ENCODE results near the gene GNAO1. TPM values are rescaled to one million over a fixed set of nuclear protein-coding genes. Genes with fewer than 3 reads are reported as not detected.

GNAO1 gene
- polyA plus RNA-seq, 1 donor from 2014 or later = 31.5 TPM

GRCh38 chr16:56349086-56349415, 157.8 kb downstream of the GNAO1 start:
- Histone ChIP-seq H3K4me3 (ENCODE audit: low read length) (no peak overlapping the region), H3K79me2 (replicated peaks; ENCODE audit: insufficient read depth, low read length) (no peaks in the 10 kb centered on the region), H3K9ac (ENCODE audit: low read length) (no peak overlapping the region), H3F3A (ENCODE audit: insufficient read depth, low read length, poor library complexity, severe bottlenecking) (no peaks in the 10 kb centered on the region), H3K4me2 (ENCODE audit: low read length) (no peak overlapping the region), H3K9me2 (ENCODE audit: insufficient read depth, low read length) (no peaks in the 10 kb centered on the region), H3K27me3 (ENCODE audit: insufficient read depth, low read depth, low read length) (no peaks in the 10 kb centered on the region), H3K36me3 (ENCODE audit: insufficient read depth, low read length) (peaks cover 4% of the 10 kb centered on the region), H4K20me1 (ENCODE audit: insufficient read depth) (no peaks in the 10 kb centered on the region), H3K9me3 (ENCODE audit: low read length) (no peaks in the 10 kb centered on the region), H3K27ac (ENCODE audit: low read length) (no peak overlapping the region), H2AFZ (ENCODE audit: low read depth, low read length) (no peak overlapping the region)
- TF ChIP-seq RAD21 (conservative IDR thresholded peaks at IDR 0.05) (no peak), TAF1 (IDR thresholded peaks at IDR 0.05; ENCODE audit: low read depth) (no peak), EZH2 (IDR thresholded peaks at IDR 0.05; ENCODE audit: borderline replicate concordance, insufficient read depth, low read length, poor library complexity, severe bottlenecking) (no peak), POLR2AphosphoS5 (IDR thresholded peaks at IDR 0.05) (no peak), MXI1 (conservative IDR thresholded peaks at IDR 0.05; ENCODE audit: poor library complexity, severe bottlenecking) (no peak), CTCF (IDR thresholded peaks at IDR 0.05; ENCODE audit: poor library complexity, severe bottlenecking) (no peak), SMC3 (conservative IDR thresholded peaks at IDR 0.05; ENCODE audit: poor library complexity) (no peak), REST (IDR thresholded peaks at IDR 0.05; ENCODE audit: borderline replicate concordance) (no peak), EP300 (conservative IDR thresholded peaks at IDR 0.05; ENCODE audit: poor library complexity, severe bottlenecking) (no peak)

- Histone ChIP-seq H2AFZ (ENCODE audit: low read depth, low read length) (no peak overlapping the region), H4K20me1 (ENCODE audit: insufficient read depth) (no peaks in the 10 kb centered on the region), H3K9me2 (ENCODE audit: insufficient read depth, low read length) (no peaks in the 10 kb centered on the region), H3K4me2 (ENCODE audit: low read length) (no peak overlapping the region), H3K79me2 (replicated peaks; ENCODE audit: insufficient read depth, low read length) (no peaks in the 10 kb centered on the region), H3K4me3 (ENCODE audit: low read length) (no peak overlapping the region), H3K27ac (ENCODE audit: low read length) (no peak overlapping the region), H3K9ac (ENCODE audit: low read length) (no peak overlapping the region), H3K36me3 (ENCODE audit: insufficient read depth, low read length) (no peaks in the 10 kb centered on the region), H3F3A (ENCODE audit: insufficient read depth, low read length, poor library complexity, severe bottlenecking) (no peaks in the 10 kb centered on the region), H3K9me3 (ENCODE audit: low read length) (no peaks in the 10 kb centered on the region), H3K27me3 (ENCODE audit: insufficient read depth, low read depth, low read length) (no peaks in the 10 kb centered on the region)
- TF ChIP-seq POLR2AphosphoS5 (IDR thresholded peaks at IDR 0.05) = no peak
- no peak for TF ChIP-seq REST (IDR thresholded peaks at IDR 0.05; ENCODE audit: borderline replicate concordance)
- TF ChIP-seq CTCF (IDR thresholded peaks at IDR 0.05; ENCODE audit: poor library complexity, severe bottlenecking) = no peak
- TF ChIP-seq EZH2 (IDR thresholded peaks at IDR 0.05; ENCODE audit: borderline replicate concordance, insufficient read depth, low read length, poor library complexity, severe bottlenecking) = no peak
- TF ChIP-seq RAD21 (conservative IDR thresholded peaks at IDR 0.05) = no peak
- TF ChIP-seq EP300 (conservative IDR thresholded peaks at IDR 0.05; ENCODE audit: poor library complexity, severe bottlenecking) = no peak
- TF ChIP-seq SMC3 (conservative IDR thresholded peaks at IDR 0.05; ENCODE audit: poor library complexity) = no peak
- TF ChIP-seq TAF1 (IDR thresholded peaks at IDR 0.05; ENCODE audit: low read depth) = no peak
- TF ChIP-seq MXI1 (conservative IDR thresholded peaks at IDR 0.05; ENCODE audit: poor library complexity, severe bottlenecking) = no peak
These were observed 158.4 kb downstream of the GNAO1 start for GRCh38 chr16:56349711-56350161.
